H1 (cell line): ENCODE measurements around the gene CD81. TPM values are rescaled to one million over a fixed set of nuclear protein-coding genes. Genes with fewer than 3 reads are reported as not detected.
"Not testable (repeated sequence)": the region's sequence is repeated elsewhere in the genome, so short reads cannot be mapped to it uniquely, and the experiment has no call there.

ENCODE experiments used
- CTCF ChIA-PET: fragments of 300-600 bp; sonication (Branson Sonifier 250); formaldehyde crosslinking; loops from one replicate; lab custom pipeline; 2021; ENCODE audit not compliant: partially characterized antibody; lab: Charles Lee
- POLR2A ChIA-PET: fragments of 300-600 bp; sonication (Branson Sonifier 250); formaldehyde crosslinking; loops from one replicate; lab custom pipeline; 2021; ENCODE audit warnings: inconsistent platforms; ENCODE audit not compliant: partially characterized antibody; lab: Charles Lee
- DNase-seq, 2 experiments: peaks; one replicate each; pipeline versions ENCODE4 v3.0.0 to v3.0.0-alpha.2; 2010 to 2022; ENCODE audit warnings: low spot score in 2 of 2, low read depth in 1 of 2, mixed read lengths in 1 of 2
- FAIRE-seq: peaks from 2 replicates; lab custom pipeline; 2011; peaks lifted over from hg19 to GRCh38; lab: Jason Lieb, UNC
- H2AFZ ChIP-seq: 2 replicates; pipeline ENCODE4 v1.8.1; 2012; ENCODE audit warnings: low read length, inconsistent platforms
- H2AK5ac ChIP-seq: 2 replicates; pipeline ENCODE4 v1.6.1; 2013; ENCODE audit warnings: low read depth, low read length
- H2BK120ac ChIP-seq: replicated peaks from 2 replicates; pipeline ENCODE3; 2013; ENCODE audit warnings: low read depth, low read length, inconsistent platforms
- H2BK12ac ChIP-seq: 2 replicates; pipeline ENCODE4 v1.6.1; 2013; ENCODE audit warnings: low read depth, low read length
- H2BK15ac ChIP-seq: 2 replicates; pipeline ENCODE4 v1.6.1; 2013; ENCODE audit warnings: low read length
- H2BK20ac ChIP-seq: 2 replicates; pipeline ENCODE4 v1.6.1; 2013; ENCODE audit warnings: low read length
- H2BK5ac ChIP-seq: 2 replicates; pipeline ENCODE4 v1.6.1; 2013; ENCODE audit warnings: low read depth, low read length
- H3K14ac ChIP-seq: 2 replicates; pipeline ENCODE4 v1.6.1; 2013; ENCODE audit warnings: inconsistent platforms; ENCODE audit not compliant: insufficient read length
- H3K18ac ChIP-seq: 2 replicates; pipeline ENCODE4 v1.6.1; 2013; ENCODE audit warnings: low read length; ENCODE audit errors: extremely low read depth
- H3K23ac ChIP-seq: 2 replicates; pipeline ENCODE4 v1.6.1; 2013; ENCODE audit warnings: inconsistent platforms; ENCODE audit not compliant: insufficient read length
- H3K23me2 ChIP-seq: 2 replicates; pipeline ENCODE4 v1.6.1; 2013; ENCODE audit warnings: low read depth, low read length
- H3K27ac ChIP-seq: 2 replicates; pipeline ENCODE4 v1.6.1; 2011; ENCODE audit warnings: low read depth, low read length, inconsistent platforms
- H3K27me3 ChIP-seq, 4 experiments: replicated peaks in 1 of 4; 1 replicate in 1 of 4; 2 replicates in 3 of 4; pipeline versions ENCODE4 v1.6.1 to v1.8.1; 2011 to 2013; ENCODE audit warnings: low read length in 3 of 4, mild to moderate bottlenecking in 3 of 4, inconsistent platforms in 2 of 4, mixed read lengths in 2 of 4, moderate library complexity in 1 of 4; ENCODE audit not compliant: control insufficient read depth in 3 of 4, insufficient read depth in 3 of 4; ENCODE audit errors: extremely low read depth in 1 of 4
- H3K36me3 ChIP-seq, 4 experiments: 2 replicates each; pipeline versions ENCODE4 v1.6.1 to v1.8.1; 2011 to 2013; ENCODE audit warnings: mild to moderate bottlenecking in 4 of 4, low read length in 3 of 4, moderate library complexity in 2 of 4, control low read depth in 1 of 4, inconsistent platforms in 1 of 4; ENCODE audit not compliant: insufficient read depth in 4 of 4, control insufficient read depth in 2 of 4
- H3K4ac ChIP-seq: replicated peaks from 2 replicates; pipeline ENCODE3; 2013; ENCODE audit warnings: low read length, low read depth, mixed read lengths, inconsistent platforms; ENCODE audit not compliant: insufficient read length
- H3K4me1 ChIP-seq, 4 experiments: replicated peaks in 1 of 4; 1 replicate in 1 of 4; 2 replicates in 3 of 4; pipeline versions ENCODE4 v1.6.1 to v1.8.1; 2011 to 2013; ENCODE audit warnings: low read length in 3 of 4, inconsistent platforms in 2 of 4, mixed read lengths in 1 of 4; ENCODE audit not compliant: insufficient read depth in 4 of 4, control insufficient read depth in 3 of 4
- H3K4me2 ChIP-seq, 2 experiments: 2 replicates each; pipeline versions ENCODE4 v1.6.1 to v1.8.1; 2011 to 2013; ENCODE audit warnings: low read depth in 2 of 2, low read length in 2 of 2, control low read depth in 1 of 2, inconsistent platforms in 1 of 2, mild to moderate bottlenecking in 1 of 2; ENCODE audit not compliant: insufficient read depth in 1 of 2
- H3K4me3 ChIP-seq, 4 experiments: fragments of 200-600, 300-600 bp in 1 of 4; sonication (generic), shearing (Covaris generic), sonication (Bioruptor Twin) in 1 of 4; 2 replicates each; pipeline versions ENCODE4 v1.5.1 to v1.8.1; 2011 to 2016; ENCODE audit warnings: low read length in 4 of 4, low read depth in 3 of 4, control low read depth in 2 of 4, inconsistent platforms in 2 of 4, mild to moderate bottlenecking in 2 of 4, mixed read lengths in 1 of 4, moderate library complexity in 1 of 4; ENCODE audit not compliant: insufficient read depth in 2 of 4; ENCODE audit errors: extremely low read depth in 1 of 4
- H3K56ac ChIP-seq: replicated peaks from 2 replicates; pipeline ENCODE3; 2013; ENCODE audit warnings: low read depth, mild to moderate bottlenecking, mixed read lengths, low read length, inconsistent platforms; ENCODE audit not compliant: insufficient read length
- H3K79me1 ChIP-seq: 2 replicates; pipeline ENCODE4 v1.6.1; 2013; ENCODE audit warnings: low read depth, low read length, control low read depth
- H3K79me2 ChIP-seq, 2 experiments: 2 replicates each; pipeline versions ENCODE4 v1.6.1 to v1.8.1; 2012 to 2013; ENCODE audit warnings: low read length in 2 of 2, mild to moderate bottlenecking in 2 of 2, inconsistent platforms in 1 of 2; ENCODE audit not compliant: insufficient read depth in 2 of 2, control insufficient read depth in 1 of 2
- H3K9ac ChIP-seq, 4 experiments: replicated peaks in 1 of 4; 1 replicate in 1 of 4; 2 replicates in 3 of 4; pipeline versions ENCODE4 v1.6.1 to v1.8.1; 2011 to 2013; ENCODE audit warnings: low read depth in 3 of 4, low read length in 3 of 4, control low read depth in 2 of 4, mild to moderate bottlenecking in 2 of 4, moderate library complexity in 2 of 4, inconsistent platforms in 1 of 4; ENCODE audit errors: extremely low read depth in 1 of 4
- H3K9me3 ChIP-seq, 2 experiments: 2 replicates each; pipeline versions ENCODE4 v1.6.1 to v1.8.1; 2012 to 2013; ENCODE audit warnings: mild to moderate bottlenecking in 2 of 2, moderate library complexity in 2 of 2, control low read depth in 1 of 2, inconsistent platforms in 1 of 2, low read depth in 1 of 2, low read length in 1 of 2, mixed read lengths in 1 of 2; ENCODE audit not compliant: insufficient read depth in 2 of 2
- H4K20me1 ChIP-seq, 2 experiments: replicated peaks in 1 of 2; 2 replicates each; pipeline versions ENCODE3 to v1.8.1; 2011 to 2013; ENCODE audit warnings: inconsistent platforms in 2 of 2, low read length in 2 of 2, mild to moderate bottlenecking in 1 of 2; ENCODE audit not compliant: insufficient read depth in 2 of 2, control insufficient read depth in 1 of 2
- H4K5ac ChIP-seq: 2 replicates; pipeline ENCODE4 v1.6.1; 2013; ENCODE audit warnings: low read length, low read depth, mixed read lengths, inconsistent platforms; ENCODE audit not compliant: insufficient read length
- H4K8ac ChIP-seq: 2 replicates; pipeline ENCODE4 v1.8.0; 2013; ENCODE audit warnings: mild to moderate bottlenecking, moderate library complexity, low read length, inconsistent platforms; ENCODE audit not compliant: insufficient read depth; ENCODE audit errors: extremely low read depth
- H4K91ac ChIP-seq: replicated peaks from 2 replicates; pipeline ENCODE3; 2013; ENCODE audit warnings: low read length, mixed read lengths, inconsistent platforms; ENCODE audit not compliant: insufficient read length
- BCL11A ChIP-seq, 2 experiments: IDR thresholded peaks; one replicate each; pipeline ENCODE4 v1.6.1; 2011; ENCODE audit warnings: low read depth in 2 of 2, low read length in 2 of 2, mild to moderate bottlenecking in 2 of 2
- EZH2 ChIP-seq: fragments of 200-600 bp; sonication (generic); IDR thresholded peaks from 2 replicates; pipeline ENCODE4 v1.7.1; 2012; ENCODE audit warnings: low read depth, mild to moderate bottlenecking, moderate library complexity, low read length, inconsistent platforms; ENCODE audit not compliant: severe bottlenecking
- HDAC6 ChIP-seq: IDR thresholded peaks from one replicate; pipeline ENCODE4 v1.7.1; 2012; ENCODE audit warnings: low read depth, mild to moderate bottlenecking, inconsistent platforms, low read length, moderate library complexity
- MAFK ChIP-seq: IDR thresholded peaks from 2 replicates; pipeline ENCODE4 v1.6.1; 2012; ENCODE audit warnings: low read depth, mild to moderate bottlenecking, improper control_type of control experiment, low read length
- RNF2 ChIP-seq: fragments of 200-900, 300-1000 bp; sonication (generic); IDR thresholded peaks from 2 replicates; pipeline ENCODE4 v1.7.1; 2016; ENCODE audit warnings: borderline replicate concordance, low read depth, mild to moderate bottlenecking, antibody characterized with exemption, low read length; ENCODE audit not compliant: poor library complexity, severe bottlenecking; ENCODE audit errors: missing control alignments
- WGBS, 2 experiments: shearing (Covaris generic) in 1 of 2; methylation state at CpG; one replicate each; pipeline versions ENCODE4 v1.1.6 to v1.1.7; 2013 to 2015; ENCODE audit warnings: low lambda C conversion rate in 2 of 2, mixed read lengths in 2 of 2, inconsistent platforms in 1 of 2, low coverage in 1 of 2, missing lambda C conversion rate in 1 of 2; ENCODE audit not compliant: insufficient replicate concordance in 2 of 2, insufficient coverage in 1 of 2, insufficient read length in 1 of 2; ENCODE audit errors: extremely low coverage in 1 of 2, missing lambda C conversion rate in 1 of 2; 5-methylcytosine and 5-hydroxymethylcytosine counted together
- polyA plus RNA-seq, 7 experiments: library from polyadenylated mRNA; depleted of rRNA in 3 of 7; stranded (reverse) in 5 of 7; unstranded in 2 of 7; fragments of >200 nt in 5 of 7; fragments of 200-250 nt in 2 of 7; gene quantifications; 1 replicate in 5 of 7; 2 replicates in 1 of 7; 4 replicates in 1 of 7; pipeline versions ENCODE4 v1.2.1 to v1.2.3, GENCODE V29; 2011 to 2013; ENCODE audit warnings: missing spikeins in 2 of 7, mixed read lengths in 2 of 7
- total RNA-seq: library from RNA; stranded (reverse); fragmentation: NEBNext Ultra II Directional; extraction: Animal tissue kit (Norgen Biotek cat#: 25700); gene quantifications from 2 replicates; pipeline ENCODE4 v1.2.1, GENCODE V29; 2021

CD81 gene
- total and polyA plus RNA-seq, 2 of the 8 experiments (the other 6 are each of a cell fraction or from before 2014, with no cell fraction given) = 238 to 309 TPM

- TF ChIP-seq EZH2 = no peak
- no peak for TF ChIP-seq MAFK
- TF ChIP-seq RNF2 = no peak
- TF ChIP-seq HDAC6 = no peak
- no peak for TF ChIP-seq BCL11A (IDR thresholded peaks at IDR 0.05; ENCODE audit: low read depth in 2 of 2, low read length in 2 of 2)
- TF ChIP-seq, all 59 proteins: peak for 0
These were observed 45.7 kb upstream of the CD81 start (continued) for GRCh38 chr11:2331404-2331803.

- H2AK5ac ChIP-seq, H2BK5ac ChIP-seq, H3K4me1 ChIP-seq, DNase-seq, H3K79me2 ChIP-seq, H3K23me2 ChIP-seq, CTCF ChIA-PET, H3K18ac ChIP-seq, H2BK12ac ChIP-seq, FAIRE-seq, H3K4ac ChIP-seq, H3K14ac ChIP-seq, H3K27me3 ChIP-seq, H3K4me3 ChIP-seq, H2BK15ac ChIP-seq, H4K20me1 ChIP-seq, POLR2A ChIA-PET, H4K8ac ChIP-seq, H4K91ac ChIP-seq, H4K5ac ChIP-seq, H3K79me1 ChIP-seq, H3K36me3 ChIP-seq, H3K27ac ChIP-seq, H3K4me2 ChIP-seq, H2BK20ac ChIP-seq, H3K23ac ChIP-seq, H2AFZ ChIP-seq, H2BK120ac ChIP-seq, H3K9ac ChIP-seq, H3K56ac ChIP-seq: not testable (repeated sequence)
- 91% methylated on average over 7 of the region's 29 CpGs; no CpG with 5 or more reads in 1 of the 2 experiments for WGBS, 2 experiments
- H3K9me3 ChIP-seq = peaks cover 7 to 18% of the 10 kb centered on the region in 2 experiments; a peak in 3 of 4 replicates
These were observed 44.5 kb upstream of the CD81 start for GRCh38 chr11:2332569-2332968.
